Neural cell (in vitro differentiated cells): ENCODE results near the gene POU2F3.

Experiments
- CTCF ChIP-seq: fragments of 450-650 bp; IDR thresholded peaks from 2 replicates; pipeline ENCODE4 v1.5.1; 2014; ENCODE audit warnings: antibody characterized with exemption, mild to moderate bottlenecking, moderate library complexity; ENCODE audit not compliant: poor library complexity, severe bottlenecking
- EP300 ChIP-seq: fragments of 450-650 bp; conservative IDR thresholded peaks from 2 replicates; pipeline ENCODE4 v1.6.1; 2014; ENCODE audit warnings: antibody characterized with exemption, mild to moderate bottlenecking, moderate library complexity; ENCODE audit not compliant: poor library complexity, severe bottlenecking
- POLR2AphosphoS5 ChIP-seq: IDR thresholded peaks from 2 replicates; pipeline ENCODE4 v1.6.1; 2012
- RAD21 ChIP-seq: fragments of 450-650 bp; conservative IDR thresholded peaks from 2 replicates; pipeline ENCODE4 v1.6.1; 2014; ENCODE audit warnings: antibody characterized with exemption, mild to moderate bottlenecking, moderate library complexity
- SMC3 ChIP-seq: fragments of 450-650 bp; conservative IDR thresholded peaks from 2 replicates; pipeline ENCODE4 v1.6.1; 2014; ENCODE audit warnings: antibody characterized with exemption, mild to moderate bottlenecking, moderate library complexity; ENCODE audit not compliant: poor library complexity
- TAF1 ChIP-seq: IDR thresholded peaks from 2 replicates; pipeline ENCODE4 v1.6.1; 2012; ENCODE audit warnings: low read depth

GRCh38 chr11:120211522-120212258 lies 28.2 kb upstream of the POU2F3 start:
- TF ChIP-seq EP300: no peak
- TF ChIP-seq POLR2AphosphoS5: no peak
- TF ChIP-seq CTCF: no peak
- TF ChIP-seq TAF1: no peak
- no peak for TF ChIP-seq RAD21
- TF ChIP-seq SMC3: no peak
